Activated T-cell treated with anti-CD3 and anti-CD28 coated beads for 24 hours (primary cell): ENCODE data around the gene AUH.
A peak's percentile ranks its signal among the peaks of the same experiment; 100 is the strongest.

Experiments used
- DNase-seq: peaks from one replicate; pipeline ENCODE4 v3.0.0-alpha.2; 2020; ENCODE audit warnings: low read depth

The AUH gene

DNA sequence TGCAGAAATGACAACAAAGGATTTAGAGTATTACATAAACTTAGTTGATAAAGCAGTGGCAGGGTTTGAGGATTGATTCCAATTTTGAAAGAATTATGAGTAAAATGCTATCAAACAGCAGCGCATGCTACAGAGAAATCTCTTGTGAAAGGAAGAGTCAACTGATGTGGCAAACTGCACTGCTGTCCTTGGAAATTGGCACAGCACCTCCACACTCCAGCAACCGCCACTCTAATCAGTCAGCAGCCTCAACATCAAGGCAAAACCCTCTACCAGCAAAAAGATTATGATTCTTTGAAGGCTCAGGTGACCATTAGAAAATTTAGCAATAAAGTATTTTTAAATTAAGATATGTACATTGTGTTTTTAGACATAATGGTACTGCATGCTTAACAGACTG lies 66.4 kb downstream of the AUH start:
- no peak for DNase-seq

DNA sequence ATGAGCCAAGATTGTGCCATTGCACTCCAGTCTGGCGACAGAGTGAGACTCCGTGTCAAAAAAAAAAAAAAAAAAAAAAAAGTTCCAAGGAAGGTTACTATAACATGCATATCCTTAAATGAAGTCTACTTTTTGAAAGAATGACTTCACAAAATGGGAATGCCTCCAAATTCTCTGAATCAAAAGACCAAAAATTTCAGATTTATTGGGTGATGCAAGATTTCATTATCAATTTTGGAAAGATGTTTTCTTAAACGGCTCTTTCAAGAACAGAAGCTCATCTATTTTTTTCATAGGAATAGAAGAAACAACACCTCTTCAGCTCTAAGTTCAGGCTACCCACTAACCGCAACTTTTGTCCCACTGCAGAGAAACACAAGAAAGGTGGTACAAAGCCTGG lies 69.9 kb downstream of the AUH start:
- DNase-seq: no peak

DNA sequence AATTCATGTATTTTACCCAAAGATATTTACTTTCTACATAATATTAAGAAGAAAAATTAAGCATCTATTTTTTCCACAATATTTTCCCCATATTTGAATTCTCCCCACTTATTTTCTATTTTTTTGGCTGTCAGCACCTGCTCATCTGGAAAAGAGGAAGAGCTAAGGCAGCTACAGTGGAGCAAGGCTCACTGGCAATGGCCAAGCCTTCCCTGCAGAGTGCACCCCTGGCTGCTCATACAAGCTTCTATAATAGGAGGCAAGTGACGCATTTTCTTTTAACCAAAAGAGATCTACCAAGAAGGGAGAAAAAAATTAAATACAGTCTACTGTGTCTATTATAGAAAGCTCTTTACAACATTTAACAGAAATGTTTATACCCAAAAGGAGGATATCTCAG lies 72.5 kb downstream of the AUH start:
- DNase-seq: no peak

DNA sequence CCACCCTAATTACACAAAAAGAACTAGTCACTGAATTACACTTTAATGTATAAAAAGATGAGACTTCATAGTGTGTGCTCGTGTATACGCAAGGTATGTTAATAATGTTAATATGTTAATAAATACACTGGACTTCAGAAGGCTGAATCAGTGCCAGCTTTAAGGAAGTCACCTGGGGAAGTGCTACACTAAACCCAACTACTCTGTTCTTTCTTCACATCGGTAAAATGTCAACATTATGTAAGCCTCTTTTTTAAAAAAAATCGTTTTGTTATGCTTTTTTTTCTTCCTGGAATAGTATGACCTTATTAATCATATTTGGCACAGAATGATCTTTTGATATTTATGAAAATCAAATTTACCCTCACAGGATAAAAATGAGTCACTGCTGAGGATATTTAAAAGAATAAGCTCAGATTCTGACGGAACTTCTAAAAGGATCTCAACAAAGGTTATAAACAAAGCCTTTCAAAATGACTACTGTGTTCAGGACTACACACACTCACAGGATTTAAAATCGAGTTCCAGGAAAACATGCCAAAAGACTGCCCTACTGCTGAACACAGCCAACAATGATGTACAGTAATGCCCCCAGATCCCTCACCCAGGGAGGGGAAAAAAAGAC lies 75.9 kb downstream of the AUH start:
- no peak for DNase-seq

DNA sequence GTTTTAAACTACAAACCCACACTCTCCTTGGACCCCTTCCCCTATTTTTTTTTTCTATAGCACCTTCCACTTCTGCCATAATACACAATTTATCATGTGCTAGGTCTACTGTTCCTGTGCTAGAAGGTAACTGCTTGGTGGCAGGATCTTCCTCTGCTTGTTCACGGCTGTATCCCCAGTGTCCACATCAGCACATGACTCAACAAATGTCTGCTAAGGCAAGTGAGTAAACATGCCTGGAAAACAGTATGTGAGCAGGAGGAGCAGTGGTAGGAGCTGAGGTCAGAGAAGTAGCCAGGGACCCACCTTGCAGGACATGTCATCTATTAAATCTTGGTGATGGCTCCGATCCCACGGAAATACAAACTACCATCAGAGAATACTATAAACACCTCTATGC lies 79.4 kb downstream of the AUH start:
- no peak for DNase-seq

DNA sequence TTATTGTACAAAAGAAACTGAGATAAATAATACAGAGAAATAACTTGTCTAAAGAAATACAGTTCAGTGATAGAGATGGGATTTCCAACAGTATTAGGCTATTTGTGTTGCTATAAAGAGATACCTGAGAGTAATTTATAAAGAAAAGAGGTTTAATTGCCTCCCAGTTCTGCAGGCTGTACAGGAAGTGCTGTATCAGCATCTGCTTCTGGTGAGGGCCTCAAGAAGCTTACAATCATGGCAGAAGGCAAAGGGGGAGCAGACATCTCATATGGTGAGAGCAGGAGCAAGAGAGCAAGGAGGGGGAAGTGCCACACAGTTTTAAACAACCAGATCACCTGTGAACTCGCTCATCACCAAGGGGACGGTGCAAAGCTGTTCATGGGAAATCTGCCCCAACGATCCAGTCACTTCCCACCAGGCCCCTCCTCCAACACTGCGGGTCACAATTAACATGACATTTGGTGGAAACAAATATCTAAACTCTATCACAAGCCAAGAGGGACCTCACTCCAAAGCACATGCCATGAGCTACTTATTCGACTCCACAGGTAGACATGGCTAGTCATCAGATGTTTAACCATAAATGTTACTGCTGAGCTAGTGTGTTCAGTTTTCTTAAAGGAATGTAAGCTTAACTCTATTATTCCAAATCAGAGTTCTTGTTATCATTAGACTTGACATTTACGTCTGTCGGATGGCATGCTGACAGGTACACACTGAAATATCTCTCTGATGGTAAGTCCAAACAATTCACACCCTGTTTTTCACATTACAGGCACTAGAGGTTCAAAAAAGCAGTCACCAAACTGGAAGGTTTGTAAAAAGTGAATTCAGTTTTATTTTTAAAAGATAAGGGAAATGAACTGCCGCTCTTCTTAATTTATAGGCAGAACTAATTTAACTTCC lies 82.2 kb downstream of the AUH start:
- no peak for DNase-seq

DNA sequence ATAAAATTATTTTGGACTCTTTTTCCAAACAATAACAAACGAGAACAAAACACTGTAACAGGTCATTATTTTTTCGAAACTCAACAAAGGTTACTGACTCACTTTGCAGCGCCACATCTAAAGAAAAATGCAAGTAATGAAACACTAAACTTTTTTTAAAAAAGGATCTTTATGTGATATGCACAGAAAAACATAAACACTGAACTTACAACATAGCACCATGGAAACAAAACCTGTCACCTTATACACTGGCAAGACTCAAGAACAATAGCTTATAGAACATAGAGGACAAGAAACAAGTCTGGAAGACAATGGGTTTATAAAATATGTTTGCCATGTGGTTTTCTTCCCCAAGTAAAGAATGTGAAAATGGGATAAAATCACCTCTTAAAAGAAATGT lies 85.2 kb downstream of the AUH start:
- no peak for DNase-seq

DNA sequence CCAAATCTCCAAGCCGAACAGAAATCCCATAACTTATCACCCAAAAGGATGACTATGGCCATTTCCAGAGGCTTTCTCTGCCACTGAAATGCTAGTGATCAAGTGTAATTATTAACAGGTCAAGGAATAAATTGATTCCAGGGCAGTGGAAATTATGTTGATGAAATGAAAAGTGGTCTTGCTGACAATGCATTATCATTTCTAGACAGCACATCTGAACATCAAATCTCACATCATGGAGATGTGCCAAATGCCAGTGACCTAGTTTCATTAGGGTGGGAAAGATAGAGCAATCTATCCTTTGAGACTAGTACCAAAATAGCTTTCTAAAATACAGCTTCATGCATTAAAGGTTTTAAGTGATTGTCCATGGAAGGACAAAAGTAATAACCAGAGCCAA lies 86.1 kb downstream of the AUH start:
- DNase-seq: no peak

DNA sequence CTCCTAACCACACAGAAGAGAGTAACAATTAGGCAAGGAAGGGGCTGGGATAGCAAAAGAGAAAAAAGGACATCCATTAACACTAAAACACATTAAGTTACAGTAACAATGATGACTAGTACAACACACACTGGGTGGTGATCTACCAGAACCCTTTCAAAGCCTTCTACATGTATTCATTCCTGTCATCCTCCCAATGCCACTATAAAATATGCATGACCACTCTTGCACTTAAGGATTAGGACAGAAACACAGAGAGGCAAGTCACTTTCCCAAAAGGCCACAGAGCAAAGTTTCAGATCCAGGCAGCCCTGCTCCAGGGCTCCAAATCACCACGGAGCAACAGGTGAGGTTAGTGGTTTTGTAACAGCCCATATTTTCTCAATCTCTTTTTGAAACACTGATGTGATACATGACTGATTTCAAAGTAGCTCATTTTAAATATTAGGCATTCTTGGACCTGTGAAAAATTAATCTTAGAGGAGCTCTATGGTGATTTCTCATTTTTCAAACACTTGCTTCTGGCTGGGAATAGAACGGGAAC lies 86.7 kb downstream of the AUH start:
- DNase-seq: no peak

DNA sequence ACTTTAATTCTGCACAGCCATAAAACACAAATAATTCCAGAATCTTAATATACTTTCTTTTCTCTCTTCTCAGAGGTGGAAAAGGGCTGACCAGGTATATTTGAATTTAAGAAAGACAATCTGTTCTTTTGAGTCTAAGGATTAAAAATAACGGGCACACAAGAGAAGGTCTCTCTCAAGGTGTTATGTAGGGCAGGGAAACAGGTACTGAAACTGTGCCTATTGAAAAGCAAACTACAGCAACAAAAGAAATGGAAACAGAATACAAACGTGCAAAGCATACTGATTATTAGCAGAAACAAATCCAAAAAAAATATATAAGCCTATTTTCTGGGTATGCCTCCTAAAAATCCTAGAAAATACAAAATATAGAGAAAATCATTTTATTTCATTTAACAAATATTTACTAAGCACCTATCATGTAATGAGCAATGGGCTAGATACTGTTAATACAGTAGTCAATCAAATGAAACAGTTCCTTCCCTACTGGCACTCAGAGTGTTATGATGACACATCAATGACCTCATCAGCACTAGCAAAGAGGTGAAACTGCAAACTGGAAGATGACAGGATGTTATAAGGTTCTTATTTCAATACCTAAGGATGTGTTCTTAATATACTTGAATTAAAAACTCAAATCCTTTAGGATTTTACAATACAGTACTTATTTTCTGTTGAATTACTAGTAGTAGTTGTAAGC lies 87.7 kb downstream of the AUH start:
- no peak for DNase-seq

DNA sequence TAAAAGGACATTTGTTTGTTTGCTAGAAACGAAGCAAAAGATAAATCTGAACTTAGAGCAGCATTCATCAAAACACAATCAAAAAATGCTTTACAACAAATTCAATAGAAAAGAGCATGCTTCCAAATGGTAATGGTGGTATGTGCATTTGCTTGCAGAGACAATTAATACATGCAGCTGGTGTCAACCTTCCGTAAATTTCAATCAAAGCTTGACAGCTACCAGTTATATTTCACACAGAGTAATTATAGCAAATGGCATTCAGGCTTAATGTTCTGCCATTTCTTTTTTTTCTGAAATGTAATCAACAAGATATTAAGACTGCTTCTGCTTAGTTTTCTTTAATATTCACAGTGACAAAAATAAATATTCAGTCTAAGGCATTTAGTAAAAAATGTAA lies 90.6 kb downstream of the AUH start:
- no peak for DNase-seq

DNA sequence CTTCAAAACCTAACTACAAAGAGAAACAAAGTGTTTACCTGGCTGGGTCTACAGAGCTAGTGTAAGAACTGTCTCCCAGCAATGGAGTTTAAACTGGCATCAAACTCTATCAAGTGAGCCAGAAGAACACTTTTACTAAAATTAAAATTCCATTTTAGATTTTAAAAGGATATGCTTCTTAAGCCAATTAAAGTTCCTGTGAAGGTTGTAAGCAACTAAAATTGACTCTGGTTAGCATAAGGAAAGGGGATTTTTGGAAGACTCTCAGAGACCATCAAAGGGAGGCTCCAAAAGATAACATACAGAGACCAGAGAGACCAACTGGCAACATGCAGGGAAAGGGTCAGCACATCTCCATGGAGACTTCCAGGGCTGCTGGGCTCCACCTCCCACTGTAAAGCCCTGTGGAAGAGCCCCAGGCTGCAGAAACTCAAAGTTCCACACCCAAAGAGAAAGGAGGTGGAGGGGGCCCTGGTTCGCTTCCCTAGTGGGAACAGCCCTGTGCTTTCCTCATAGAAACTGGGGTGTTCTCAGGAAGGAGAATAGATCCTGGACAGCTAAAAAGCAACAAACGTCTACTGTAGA lies 91.7 kb downstream of the AUH start:
- no peak for DNase-seq

DNA sequence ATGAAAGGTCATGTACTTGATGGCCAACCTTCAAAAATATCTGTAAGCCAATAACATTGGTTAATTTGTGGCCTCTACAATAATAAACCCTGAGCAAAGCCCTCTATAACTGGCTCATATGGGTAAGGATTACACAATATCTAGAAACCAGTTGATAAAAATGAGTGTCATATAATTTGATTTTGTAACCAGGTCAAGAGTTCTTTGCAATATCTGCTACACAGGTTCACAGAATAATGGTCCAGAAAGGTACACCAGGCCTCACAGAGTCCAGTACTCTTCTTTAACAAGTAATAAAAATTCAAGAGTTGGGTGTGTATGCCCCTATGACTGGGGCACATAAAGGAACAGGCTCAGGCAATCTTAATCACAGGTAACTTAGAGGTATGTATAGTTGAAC lies 95.3 kb downstream of the AUH start:
- DNase-seq: no peak

DNA sequence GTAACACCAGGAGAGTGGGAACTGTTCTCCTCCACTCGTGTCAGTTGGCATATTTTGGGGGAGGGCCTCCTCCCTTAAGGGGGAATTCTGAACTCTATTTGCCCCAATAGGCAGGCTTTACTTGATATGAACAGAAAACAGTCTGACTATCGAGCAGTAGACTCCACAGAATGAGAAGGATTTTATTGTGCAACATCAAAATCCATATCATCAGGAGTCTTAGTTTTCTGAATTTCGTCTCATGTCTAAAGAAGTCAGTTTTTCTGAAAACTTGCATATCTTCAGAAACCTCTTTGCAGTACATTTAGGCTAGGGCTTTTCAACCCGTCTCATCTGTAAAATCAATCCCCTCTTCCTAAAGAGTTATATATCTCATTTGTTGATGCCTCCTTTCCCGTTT lies 96.2 kb downstream of the AUH start:
- DNase-seq: no peak

DNA sequence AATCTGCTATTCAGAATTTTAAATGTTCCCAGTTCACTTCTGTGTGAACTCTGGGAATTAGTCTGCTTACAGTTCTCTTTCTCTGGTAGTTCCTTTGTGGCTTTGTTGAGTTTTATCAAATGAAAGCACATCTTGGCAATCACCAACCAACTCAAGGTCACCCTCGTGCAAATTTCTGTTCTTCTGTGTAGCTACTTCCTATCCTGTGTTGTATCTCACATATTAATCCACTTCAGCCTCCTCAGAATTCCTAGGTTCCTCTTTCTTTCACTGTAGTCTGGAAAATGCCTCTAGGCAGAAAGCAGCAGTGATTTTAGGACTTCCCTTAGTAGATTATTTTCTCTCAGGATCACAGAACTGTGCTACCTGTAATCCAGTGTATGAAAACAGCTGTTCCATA lies 100.3 kb downstream of the AUH start:
- DNase-seq: no peak

DNA sequence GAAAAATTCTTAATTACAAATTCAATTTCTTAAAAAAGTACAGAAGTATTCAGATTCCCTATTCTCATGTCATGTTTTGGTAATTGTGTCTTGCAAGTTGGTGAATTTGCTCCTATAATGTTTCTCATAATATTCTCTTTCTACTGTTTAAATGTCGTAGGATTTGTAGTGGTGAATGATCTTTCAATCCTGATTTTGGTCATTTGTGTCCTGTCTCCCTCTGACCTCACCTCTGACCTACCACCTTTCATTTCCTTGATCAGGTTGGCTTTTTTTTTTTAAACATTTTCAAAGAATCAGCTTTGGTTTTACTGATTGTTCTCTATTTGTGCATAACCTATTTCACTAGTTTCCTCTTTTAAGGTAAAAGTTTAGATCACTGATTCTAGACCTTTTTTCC lies 102.6 kb downstream of the AUH start:
- DNase-seq: no peak

DNA sequence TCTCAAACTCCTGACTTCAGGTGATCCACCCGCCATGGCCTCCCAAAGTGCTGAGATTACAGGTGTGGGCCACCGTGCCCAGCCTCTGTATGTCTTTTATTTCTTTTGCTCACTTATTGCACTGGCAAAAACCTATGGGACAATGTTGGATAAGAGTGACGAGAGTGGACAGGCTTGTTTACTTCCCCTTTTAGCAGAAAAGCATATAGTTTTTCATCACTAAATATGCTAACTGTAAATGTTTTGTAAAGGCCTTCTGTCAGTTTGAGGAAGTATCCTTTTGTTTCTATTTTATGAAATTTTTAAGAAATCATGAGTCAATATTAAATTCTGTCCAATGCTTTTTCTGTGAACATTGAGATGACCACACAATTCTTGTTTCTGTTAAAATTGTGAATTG lies 103.3 kb downstream of the AUH start:
- no peak for DNase-seq

DNA sequence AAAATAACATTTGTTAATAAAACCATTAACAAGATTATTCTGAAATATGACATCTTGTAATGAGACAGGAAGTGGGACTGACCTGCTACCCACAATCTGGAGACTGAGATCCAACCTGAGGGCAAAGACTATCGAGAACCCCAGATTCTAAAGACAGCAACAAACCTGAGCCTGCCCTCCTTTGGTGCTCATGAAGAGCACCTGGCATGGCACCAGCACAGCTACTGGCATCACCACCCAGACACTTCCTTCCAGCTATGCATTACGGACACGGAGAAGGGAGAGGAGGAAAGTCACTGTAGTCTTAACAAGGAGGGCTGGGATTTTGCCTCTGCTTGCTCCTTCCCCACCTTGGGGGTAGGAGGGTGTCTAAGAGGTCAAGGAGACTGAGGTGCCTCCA lies 105.5 kb downstream of the AUH start:
- no peak for DNase-seq

DNA sequence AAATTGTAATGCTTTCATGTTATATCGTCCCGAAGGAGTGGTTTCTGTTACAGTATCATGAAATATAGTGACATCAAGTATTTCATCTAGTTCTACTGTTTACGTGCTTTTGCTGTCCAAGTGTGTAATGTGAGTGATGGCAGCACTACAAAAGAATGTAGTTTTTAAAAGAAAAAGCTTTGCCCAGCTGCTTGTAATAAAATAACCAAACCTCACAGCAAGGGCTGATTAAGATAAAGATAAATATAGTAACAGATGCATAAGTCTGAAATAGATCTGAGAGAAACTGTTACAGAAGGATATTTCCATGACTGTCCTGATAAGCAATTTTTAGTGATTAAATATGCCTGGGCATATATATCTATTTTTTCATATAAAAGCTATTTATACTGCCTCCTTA lies 106.4 kb downstream of the AUH start:
- DNase-seq: no peak

DNA sequence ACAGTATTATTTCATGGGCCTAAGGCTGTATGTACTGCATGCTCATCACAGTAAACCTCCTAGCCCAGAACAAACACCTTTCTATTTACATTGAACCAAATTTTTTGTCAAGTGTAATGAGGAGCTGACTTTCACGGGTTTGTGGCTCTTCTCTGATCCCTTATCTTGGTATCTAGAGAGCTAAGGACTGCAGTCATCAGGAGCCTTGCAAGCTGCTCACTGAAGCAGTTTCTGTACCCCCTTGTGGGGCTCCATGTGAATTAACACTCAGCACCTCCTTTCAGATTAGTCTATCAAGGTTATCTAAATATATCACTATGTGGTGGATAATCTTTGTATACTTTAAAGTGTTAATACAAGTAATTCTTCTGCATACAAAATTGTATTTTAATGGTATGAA lies 108.2 kb downstream of the AUH start:
- DNase-seq: peak; percentile 6

DNA sequence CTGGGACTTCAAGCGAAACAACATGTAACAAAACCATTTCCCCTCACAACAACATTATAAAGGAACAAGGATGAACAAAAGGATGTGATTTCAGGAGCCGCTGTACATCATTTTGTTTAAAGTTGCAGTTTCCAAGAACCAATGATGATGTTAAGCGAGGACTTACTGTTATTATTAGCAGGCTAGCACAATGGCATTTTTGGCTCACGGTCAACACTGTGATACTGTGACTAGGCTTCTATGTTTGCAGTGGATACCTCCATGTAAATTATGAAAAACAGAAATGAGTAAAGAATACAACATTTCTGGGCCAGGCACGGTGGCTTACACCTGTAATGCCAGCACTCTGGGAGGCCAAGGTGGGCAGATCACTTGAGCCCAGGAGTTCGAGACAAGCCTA lies 113.0 kb downstream of the AUH start:
- no peak for DNase-seq

DNA sequence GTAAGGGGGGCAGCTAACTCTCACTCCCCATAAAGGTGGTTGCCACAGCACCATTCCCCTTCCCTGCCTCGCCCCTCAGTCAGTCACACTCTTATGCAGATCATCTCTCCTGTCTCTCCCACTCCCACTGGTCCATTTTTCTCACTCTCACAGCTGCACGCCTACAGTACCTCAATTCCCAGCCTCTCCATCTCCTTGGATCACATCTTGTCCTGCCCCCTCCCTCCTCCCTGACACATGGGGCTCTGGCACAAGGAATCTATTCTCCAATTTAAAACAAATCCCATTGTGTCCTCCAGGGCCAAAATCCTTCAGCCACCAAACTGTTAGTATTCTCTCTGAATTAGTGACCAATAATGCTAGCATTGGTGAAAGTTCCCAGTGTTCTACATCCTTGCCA lies 114.4 kb downstream of the AUH start:
- no peak for DNase-seq

DNA sequence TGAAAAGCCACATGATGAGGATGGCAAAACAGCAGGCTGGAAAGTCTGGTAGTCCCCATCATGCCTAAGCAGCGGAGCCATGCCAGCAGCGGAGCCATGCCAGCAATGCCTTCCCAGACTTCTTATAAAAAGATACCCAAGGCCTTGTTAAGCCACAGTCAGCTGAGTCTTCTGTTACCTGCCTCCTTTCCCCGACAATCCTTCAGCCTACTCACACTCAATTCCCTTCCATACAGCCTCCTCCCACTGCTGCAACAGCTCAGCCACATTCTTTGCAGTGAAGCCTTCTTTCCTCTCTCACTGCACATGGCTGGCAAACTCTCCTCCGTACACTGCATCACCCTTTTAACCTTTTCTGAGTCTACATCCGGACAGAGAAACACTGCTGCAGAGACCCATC lies 114.9 kb downstream of the AUH start:
- DNase-seq: no peak
